ENCODE results near the gene COL9A1. TPM values are rescaled to one million over a fixed set of nuclear protein-coding genes. Genes with fewer than 3 reads are reported as not detected.

COL9A1 gene
- total RNA-seq, 3 donors from 2014 or later, result not detected

GRCh38 chr6:70188202-70188601 is 114.7 kb downstream of the COL9A1 start:
- Mint-ChIP-seq H3K4me1 (ENCODE audit: low read depth) (no peaks in the 10 kb centered on the region), H3K4me3 (no peak overlapping the region), H3K36me3 (ENCODE audit: insufficient read depth) (no peaks in the 10 kb centered on the region), H3K27me3 (ENCODE audit: low read depth) (peaks cover 3% of the 10 kb centered on the region), H3K9me3 (no peaks in the 10 kb centered on the region)
- no peak for ATAC-seq
- no peak for DNase-seq

DNA sequence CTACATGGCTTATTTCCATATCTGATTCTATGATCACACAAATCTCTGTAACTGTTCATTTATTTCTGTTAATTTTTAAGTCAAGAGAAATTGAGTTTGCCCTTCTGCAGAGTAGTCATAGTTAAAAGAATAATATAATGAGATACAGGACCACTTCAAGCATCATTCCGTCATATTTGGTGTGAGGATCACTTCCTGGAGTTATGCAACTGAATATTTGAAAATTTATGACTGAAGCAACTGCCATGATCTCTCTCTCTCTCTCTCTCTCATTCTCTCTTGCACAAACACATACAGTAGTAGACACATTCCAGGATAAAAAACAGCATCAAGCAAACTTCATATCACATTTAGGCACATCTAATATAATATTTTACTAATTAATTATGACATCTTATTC is 116.4 kb downstream of the COL9A1 start:
- Mint-ChIP-seq H3K4me3 (no peak overlapping the region), H3K27me3 (ENCODE audit: low read depth) (no peaks in the 10 kb centered on the region), H3K4me1 (ENCODE audit: low read depth) (no peaks in the 10 kb centered on the region), H3K36me3 (ENCODE audit: insufficient read depth) (no peaks in the 10 kb centered on the region), H3K9me3 (no peaks in the 10 kb centered on the region)
- ATAC-seq (no peak), DNase-seq (no peak)

DNA sequence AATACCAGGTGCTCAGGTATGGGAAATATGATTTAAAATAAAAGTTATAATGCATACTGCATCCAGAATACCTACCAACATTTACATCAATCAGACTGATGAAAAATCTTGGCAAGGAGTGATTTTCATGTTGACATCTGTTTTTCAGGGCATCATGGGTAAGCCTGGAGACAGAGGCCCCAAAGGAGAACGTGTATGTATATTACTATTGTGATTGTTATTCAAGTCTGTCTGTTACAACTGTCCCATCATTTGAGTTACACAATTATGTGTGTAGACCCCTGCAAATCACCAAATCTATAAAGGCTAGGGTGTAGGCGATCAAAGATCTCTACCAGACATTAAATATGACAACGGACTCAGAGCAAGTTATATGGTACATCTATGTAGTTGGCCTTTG is 118.2 kb downstream of the COL9A1 start:
- Mint-ChIP-seq H3K4me1 (ENCODE audit: low read depth) (no peaks in the 10 kb centered on the region), H3K4me3 (no peak overlapping the region), H3K9me3 (no peaks in the 10 kb centered on the region), H3K27me3 (ENCODE audit: low read depth) (no peaks in the 10 kb centered on the region), H3K36me3 (ENCODE audit: insufficient read depth) (no peaks in the 10 kb centered on the region)
- no peak for DNase-seq
- no peak for ATAC-seq

DNA sequence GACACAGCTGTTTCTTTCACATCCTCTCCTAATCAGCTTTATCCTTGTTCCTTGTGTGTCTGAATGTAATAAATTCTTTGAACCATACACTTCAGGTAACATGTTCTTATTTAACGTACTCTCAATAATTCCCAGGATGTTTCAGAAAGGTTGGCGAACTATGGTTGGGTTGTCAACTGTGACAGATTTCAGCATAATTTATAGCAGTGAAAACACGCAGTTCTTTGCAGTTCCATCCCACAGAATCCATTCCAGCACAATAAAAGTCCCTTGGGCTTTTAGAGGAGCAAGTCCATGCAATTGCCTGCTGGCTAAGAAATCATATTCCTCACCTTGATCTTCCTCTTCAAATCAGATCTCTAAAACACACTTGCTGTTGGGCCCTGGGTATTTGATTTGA is 119.3 kb downstream of the COL9A1 start:
- Mint-ChIP-seq H3K4me3 (no peak overlapping the region), H3K4me1 (ENCODE audit: low read depth) (no peaks in the 10 kb centered on the region), H3K9me3 (no peaks in the 10 kb centered on the region), H3K27me3 (ENCODE audit: low read depth) (no peaks in the 10 kb centered on the region), H3K36me3 (ENCODE audit: insufficient read depth) (no peaks in the 10 kb centered on the region)
- ATAC-seq, result no peak
- DNase-seq, result no peak

GRCh38 chr6:70180901-70181599 is 121.8 kb downstream of the COL9A1 start:
- H3K27me3 Mint-ChIP-seq (ENCODE audit: low read depth), result no peaks in the 10 kb centered on the region
- no peaks in the 10 kb centered on the region for H3K9me3 Mint-ChIP-seq
- no peaks in the 10 kb centered on the region for H3K4me1 Mint-ChIP-seq (ENCODE audit: low read depth)
- no peak overlapping the region for H3K4me3 Mint-ChIP-seq
- DNase-seq (no peak), ATAC-seq (peak; percentile 34 to 35)
- no peaks in the 10 kb centered on the region for H3K36me3 Mint-ChIP-seq (ENCODE audit: insufficient read depth)

DNA sequence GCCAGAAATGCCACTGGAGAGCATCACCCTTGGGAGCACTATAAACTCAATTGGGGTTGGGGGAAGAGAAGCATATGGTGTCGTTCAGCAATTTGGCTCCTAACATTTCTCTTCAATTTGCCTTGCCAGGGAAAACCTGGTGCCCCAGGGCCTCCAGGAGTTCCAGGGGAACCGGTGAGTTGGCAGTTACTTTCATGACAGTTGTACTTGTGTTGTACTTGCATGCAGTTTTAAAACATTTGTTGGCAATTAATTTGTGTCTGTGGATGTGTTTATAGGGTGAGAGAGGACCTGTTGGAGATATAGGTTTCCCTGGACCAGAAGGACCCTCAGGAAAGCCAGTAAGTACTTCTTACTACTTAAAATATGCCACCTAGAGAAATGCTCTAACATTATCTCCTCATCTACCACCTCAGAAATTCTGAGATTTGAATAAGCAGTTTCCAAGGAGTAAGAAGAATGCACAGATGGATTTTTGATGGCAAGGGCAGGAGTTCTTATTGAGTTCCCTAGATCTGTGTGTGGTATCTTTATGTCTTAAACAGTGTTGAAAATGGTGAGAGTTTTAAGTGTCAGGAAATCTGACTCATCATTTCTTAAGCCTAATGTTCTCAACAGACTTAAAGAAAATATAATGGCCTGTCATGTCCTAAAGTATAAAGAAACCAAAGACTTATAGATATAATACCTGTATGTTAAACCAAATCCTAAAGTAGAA is 122.5 kb downstream of the COL9A1 start:
- Mint-ChIP-seq H3K4me3 (no peak overlapping the region), H3K27me3 (ENCODE audit: low read depth) (no peaks in the 10 kb centered on the region), H3K9me3 (no peaks in the 10 kb centered on the region), H3K36me3 (ENCODE audit: insufficient read depth) (no peaks in the 10 kb centered on the region), H3K4me1 (ENCODE audit: low read depth) (no peaks in the 10 kb centered on the region)
- DNase-seq, result no peak
- no peak for ATAC-seq

GRCh38 chr6:70176842-70177550 is 125.9 kb downstream of the COL9A1 start:
- no peak for DNase-seq
- ATAC-seq, result no peak
- Mint-ChIP-seq H3K9me3 (no peaks in the 10 kb centered on the region), H3K4me3 (no peak overlapping the region), H3K27me3 (ENCODE audit: low read depth) (peaks cover 3% of the 10 kb centered on the region), H3K36me3 (ENCODE audit: insufficient read depth) (no peaks in the 10 kb centered on the region), H3K4me1 (ENCODE audit: low read depth) (no peaks in the 10 kb centered on the region)

DNA sequence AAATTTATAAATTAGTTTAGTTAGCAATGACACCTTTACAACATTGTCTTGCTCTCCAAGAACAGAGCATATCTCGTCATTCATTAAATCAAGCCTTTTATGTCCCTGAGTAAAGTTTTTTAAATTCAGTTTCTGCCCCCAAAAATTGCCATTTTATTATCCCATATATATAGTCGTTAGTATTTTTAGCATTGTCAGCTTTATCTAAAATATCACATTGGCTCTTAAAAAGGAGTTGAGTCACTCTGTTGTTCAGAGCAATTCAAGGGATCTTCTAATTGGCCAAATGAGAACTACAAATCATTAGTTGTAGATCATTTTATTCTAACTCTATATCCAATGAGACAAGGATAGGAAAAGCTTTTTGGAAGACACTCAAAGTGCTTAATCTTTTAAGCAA is 127.1 kb downstream of the COL9A1 start:
- ATAC-seq, result no peak
- Mint-ChIP-seq H3K4me1 (ENCODE audit: low read depth) (no peaks in the 10 kb centered on the region), H3K9me3 (no peaks in the 10 kb centered on the region)

DNA sequence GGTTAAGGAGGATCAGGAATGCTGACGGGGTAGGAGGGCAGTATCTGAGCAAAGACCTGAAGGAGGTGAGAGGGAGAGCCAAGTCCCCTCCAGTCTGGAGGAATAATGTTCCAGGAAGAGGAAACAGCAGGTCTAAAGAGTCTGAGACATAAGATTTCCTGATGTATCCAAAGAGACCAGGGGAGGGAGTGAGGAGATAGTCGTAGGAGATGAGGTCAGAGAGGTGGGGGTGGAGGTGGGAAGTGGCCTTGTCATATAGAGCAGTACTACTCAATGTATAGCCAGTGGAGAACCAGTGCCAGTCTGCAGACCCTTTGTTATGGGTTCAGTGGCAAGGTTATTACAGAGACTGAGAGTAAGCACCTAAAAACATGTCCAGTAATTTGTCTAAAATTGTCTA is 130.6 kb downstream of the COL9A1 start:
- ATAC-seq (no peak), DNase-seq (no peak)
- Mint-ChIP-seq H3K27me3 (ENCODE audit: low read depth) (peaks cover 7% of the 10 kb centered on the region), H3K4me3 (no peak overlapping the region), H3K9me3 (no peaks in the 10 kb centered on the region), H3K4me1 (ENCODE audit: low read depth) (no peaks in the 10 kb centered on the region), H3K36me3 (ENCODE audit: insufficient read depth) (no peaks in the 10 kb centered on the region)

More for the DNA sequence above, 127.1 kb downstream of the COL9A1 start:
- Mint-ChIP-seq H3K36me3 (ENCODE audit: insufficient read depth) (no peaks in the 10 kb centered on the region), H3K4me3 (no peak overlapping the region), H3K27me3 (ENCODE audit: low read depth) (peaks cover 7% of the 10 kb centered on the region)
- no peak for DNase-seq

- ATAC-seq, result no peak
- Mint-ChIP-seq H3K4me1 (ENCODE audit: low read depth) (peaks cover 3% of the 10 kb centered on the region), H3K36me3 (ENCODE audit: insufficient read depth) (no peaks in the 10 kb centered on the region), H3K4me3 (no peak overlapping the region), H3K27me3 (ENCODE audit: low read depth) (peaks cover 16% of the 10 kb centered on the region), H3K9me3 (no peaks in the 10 kb centered on the region)
- no peak for DNase-seq
These were observed 131.6 kb downstream of the COL9A1 start for GRCh38 chr6:70171236-70171635.

GRCh38 chr6:70168681-70169377 is 134.1 kb downstream of the COL9A1 start:
- no peaks in the 10 kb centered on the region for H3K9me3 Mint-ChIP-seq
- H3K4me1 Mint-ChIP-seq (ENCODE audit: low read depth), result peaks cover 4% of the 10 kb centered on the region
- H3K27me3 Mint-ChIP-seq (ENCODE audit: low read depth), result peaks cover 30% of the 10 kb centered on the region
- H3K4me3 Mint-ChIP-seq, result no peak overlapping the region
- DNase-seq, result no peak
- no peaks in the 10 kb centered on the region for H3K36me3 Mint-ChIP-seq (ENCODE audit: insufficient read depth)
- no peak for ATAC-seq

Other genes with a start within 250 kb of the COL9A1 start
- gene FAM135A, start 110.4 kb upstream of the COL9A1 start, total RNA-seq, result 1 to 10 TPM; 3.0 to 3.5 (median 3.5) TPM

Measured in activated T-cell treated with anti-CD3 and anti-CD28 coated beads, Interleukin-2, amount 50 U/mL, for 4 hours (primary cell).